ENCODE data around the gene SUPT5H. TPM values are rescaled to one million over a fixed set of nuclear protein-coding genes. Genes with fewer than 3 reads are reported as not detected.

Gene SUPT5H
- total RNA-seq, 1 experiment from 2014 or later: 158 TPM

GRCh38 chr19:39422020-39422419, 23.4 kb upstream of the SUPT5H start:
- H3K4me1 Mint-ChIP-seq (ENCODE audit: low read depth, unreplicated experiment): no peaks in the 10 kb centered on the region
- H3K9me3 Mint-ChIP-seq (ENCODE audit: low read depth, unreplicated experiment): no peaks in the 10 kb centered on the region
- H3K4me3 Mint-ChIP-seq (ENCODE audit: low read depth, unreplicated experiment): no peak overlapping the region
- H3K36me3 Mint-ChIP-seq (ENCODE audit: insufficient read depth, unreplicated experiment): peaks cover 54% of the 10 kb centered on the region
- no TSS peak for BruUV-seq (replicated peaks)
- TF ChIP-seq CTCF (IDR thresholded peaks at IDR 0.05; ENCODE audit: unreplicated experiment): no peak
- intact Hi-C loops (cut with micrococcal nuclease; ENCODE audit: unreplicated experiment): no loop called here
- DNase-seq: no peak
- no peak overlapping the region for H3K27ac Mint-ChIP-seq (ENCODE audit: unreplicated experiment)
- CTCF ChIA-PET: no interaction called here
- no peaks in the 10 kb centered on the region for H3K27me3 Mint-ChIP-seq (ENCODE audit: unreplicated experiment)

GRCh38 chr19:39423258-39424086, 21.9 kb upstream of the SUPT5H start:
- CTCF ChIA-PET: no interaction called here

GRCh38 chr19:39424934-39425333, 20.4 kb upstream of the SUPT5H start:
- Mint-ChIP-seq H3K9me3 (ENCODE audit: low read depth, unreplicated experiment) (no peaks in the 10 kb centered on the region), H3K36me3 (ENCODE audit: insufficient read depth, unreplicated experiment) (peaks cover 51% of the 10 kb centered on the region), H3K27me3 (ENCODE audit: unreplicated experiment) (no peaks in the 10 kb centered on the region), H3K4me1 (ENCODE audit: low read depth, unreplicated experiment) (no peaks in the 10 kb centered on the region), H3K4me3 (ENCODE audit: low read depth, unreplicated experiment) (no peak overlapping the region), H3K27ac (ENCODE audit: unreplicated experiment) (no peak overlapping the region)
- no TSS peak for BruUV-seq (replicated peaks)
- TF ChIP-seq CTCF (IDR thresholded peaks at IDR 0.05; ENCODE audit: unreplicated experiment): no peak
- intact Hi-C loops (cut with micrococcal nuclease; ENCODE audit: unreplicated experiment): no loop called here
- no peak for DNase-seq
- CTCF ChIA-PET: no interaction called here

More at GRCh38 chr19:39423258-39424086, 21.9 kb upstream of the SUPT5H start:
- Mint-ChIP-seq H3K27ac (ENCODE audit: unreplicated experiment) (no peak overlapping the region), H3K27me3 (ENCODE audit: unreplicated experiment) (no peaks in the 10 kb centered on the region), H3K4me1 (ENCODE audit: low read depth, unreplicated experiment) (no peaks in the 10 kb centered on the region), H3K36me3 (ENCODE audit: insufficient read depth, unreplicated experiment) (peaks cover 51% of the 10 kb centered on the region), H3K9me3 (ENCODE audit: low read depth, unreplicated experiment) (no peaks in the 10 kb centered on the region), H3K4me3 (ENCODE audit: low read depth, unreplicated experiment) (no peak overlapping the region)
- no TSS peak for BruUV-seq (replicated peaks)
- no peak for TF ChIP-seq CTCF (IDR thresholded peaks at IDR 0.05; ENCODE audit: unreplicated experiment)
- intact Hi-C loops (cut with micrococcal nuclease; ENCODE audit: unreplicated experiment): no loop called here
- no peak for DNase-seq

- H3K27ac Mint-ChIP-seq (ENCODE audit: unreplicated experiment): peak overlapping the region; percentile 3
- BruUV-seq (replicated peaks): no TSS peak
- TF ChIP-seq CTCF (IDR thresholded peaks at IDR 0.05; ENCODE audit: unreplicated experiment): no peak
- DNase-seq: no peak
- CTCF ChIA-PET: interaction anchor here (1.8 kb wide), 1 partner anchor 11 kb away, joined by 4 read pairs; no protein-coding TSS in a partner anchor
- peaks cover 49% of the 10 kb centered on the region for H3K36me3 Mint-ChIP-seq (ENCODE audit: insufficient read depth, unreplicated experiment)
- no peaks in the 10 kb centered on the region for H3K9me3 Mint-ChIP-seq (ENCODE audit: low read depth, unreplicated experiment)
- intact Hi-C loops (cut with micrococcal nuclease; ENCODE audit: unreplicated experiment): no loop called here
- peaks cover 7% of the 10 kb centered on the region for H3K4me1 Mint-ChIP-seq (ENCODE audit: low read depth, unreplicated experiment)
- H3K27me3 Mint-ChIP-seq (ENCODE audit: unreplicated experiment): no peaks in the 10 kb centered on the region
- H3K4me3 Mint-ChIP-seq (ENCODE audit: low read depth, unreplicated experiment): no peak overlapping the region
Measured at GRCh38 chr19:39425744-39426143, 19.6 kb upstream of the SUPT5H start.
